CD4-positive, alpha-beta T cell treated with Interferon alpha-2 for 1 hour (primary cell): ENCODE data around the gene NSMF.

Experiments used
- DNase-seq, 2 donors: peaks; one replicate each; pipeline ENCODE4 v3.0.0-alpha.2; 2020 to 2022

The NSMF gene

GRCh38 chr9:137491735-137492432, 32.8 kb upstream of the NSMF start:
- no peak for DNase-seq

- no peak for DNase-seq
Observed at GRCh38 chr9:137490532-137491186, 31.5 kb upstream of the NSMF start.

GRCh38 chr9:137488906-137489305, 29.8 kb upstream of the NSMF start:
- no peak for DNase-seq

GRCh38 chr9:137488327-137488653, 29.2 kb upstream of the NSMF start:
- no peak for DNase-seq

GRCh38 chr9:137487454-137488326, 28.6 kb upstream of the NSMF start:
- DNase-seq = no peak

- DNase-seq = no peak
Observed at GRCh38 chr9:137486545-137487453, 27.7 kb upstream of the NSMF start.

GRCh38 chr9:137486141-137486490, 27.0 kb upstream of the NSMF start:
- no peak for DNase-seq

- DNase-seq = no peak
Observed at GRCh38 chr9:137485343-137486140, 26.4 kb upstream of the NSMF start.

- no peak for DNase-seq
Observed at GRCh38 chr9:137484551-137485315, 25.6 kb upstream of the NSMF start.

GRCh38 chr9:137482094-137482781, 23.1 kb upstream of the NSMF start:
- DNase-seq = no peak

GRCh38 chr9:137480686-137481683, 21.9 kb upstream of the NSMF start:
- DNase-seq = no peak

GRCh38 chr9:137479892-137480685, 21.0 kb upstream of the NSMF start:
- no peak for DNase-seq

GRCh38 chr9:137478962-137479861, 20.1 kb upstream of the NSMF start:
- DNase-seq = no peak

- DNase-seq = no peak
Observed at GRCh38 chr9:137478613-137478961, 19.5 kb upstream of the NSMF start.

GRCh38 chr9:137477778-137478612, 18.9 kb upstream of the NSMF start:
- no peak for DNase-seq

- DNase-seq = no peak
Observed at GRCh38 chr9:137476856-137477255, 17.7 kb upstream of the NSMF start.
